CD4-positive, alpha-beta T cell treated with Interleukin-6 at 100 ng/mL for 8 hours (primary cell): ENCODE measurements around the gene SLC5A9.
A peak's percentile ranks its signal among the peaks of the same experiment; 100 is the strongest.
"Not testable (repeated sequence)": the region's sequence is repeated elsewhere in the genome, so short reads cannot be mapped to it uniquely, and the experiment has no call there.

Experiments
- DNase-seq: peaks from one replicate; pipeline ENCODE4 v3.0.0-alpha.2; 2020; ENCODE audit warnings: mixed read lengths, low spot score

SLC5A9 gene

GRCh38 chr1:48214366-48214765 lies 8.2 kb upstream of the SLC5A9 start:
- not testable (repeated sequence) for DNase-seq

- no peak for DNase-seq
Observed at GRCh38 chr1:48214820-48215219, 7.7 kb upstream of the SLC5A9 start.

- no peak for DNase-seq
Observed at GRCh38 chr1:48215222-48215621, 7.3 kb upstream of the SLC5A9 start.

- no peak for DNase-seq
Observed at GRCh38 chr1:48215889-48216288, 6.6 kb upstream of the SLC5A9 start.

- DNase-seq = no peak
Observed at GRCh38 chr1:48216313-48216712, 6.2 kb upstream of the SLC5A9 start.

DNA sequence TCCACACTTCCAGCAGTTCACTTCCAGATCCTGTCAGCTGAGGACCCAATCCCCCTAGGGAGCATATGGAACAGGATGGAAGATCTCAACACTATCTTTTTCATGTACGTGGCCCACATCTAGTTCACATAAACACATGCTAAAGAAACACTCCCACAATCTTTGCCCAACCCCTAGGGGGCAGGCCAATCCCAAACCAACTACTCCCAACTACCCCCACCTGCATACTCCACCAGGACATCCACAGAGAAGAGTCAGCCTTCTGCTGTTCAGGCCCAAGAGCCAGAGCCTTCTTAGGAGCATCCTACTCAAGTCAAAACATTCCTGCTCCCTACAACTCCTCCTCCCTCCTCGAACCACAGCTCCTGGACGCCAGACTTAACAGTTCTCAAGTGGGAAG lies 5.6 kb upstream of the SLC5A9 start:
- DNase-seq = no peak

DNA sequence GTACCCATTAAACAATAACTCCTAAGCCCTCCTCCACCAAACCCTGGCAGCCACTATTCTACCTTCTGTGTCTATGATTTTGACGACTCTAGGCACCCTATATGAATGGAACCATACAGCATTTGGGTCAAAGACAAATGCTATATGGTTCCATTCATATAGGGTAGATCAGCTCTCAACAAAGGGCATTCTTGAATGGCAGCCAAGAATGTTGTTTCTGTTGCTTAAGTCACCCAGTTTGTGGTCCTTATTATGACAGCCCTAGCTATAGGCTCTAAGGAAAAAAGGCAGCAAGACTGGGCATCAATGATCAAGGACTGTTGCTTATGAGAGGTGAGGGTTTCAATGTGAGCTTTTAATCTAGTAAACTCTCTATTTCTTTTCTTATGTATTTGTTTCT lies 4.7 kb upstream of the SLC5A9 start:
- no peak for DNase-seq

DNA sequence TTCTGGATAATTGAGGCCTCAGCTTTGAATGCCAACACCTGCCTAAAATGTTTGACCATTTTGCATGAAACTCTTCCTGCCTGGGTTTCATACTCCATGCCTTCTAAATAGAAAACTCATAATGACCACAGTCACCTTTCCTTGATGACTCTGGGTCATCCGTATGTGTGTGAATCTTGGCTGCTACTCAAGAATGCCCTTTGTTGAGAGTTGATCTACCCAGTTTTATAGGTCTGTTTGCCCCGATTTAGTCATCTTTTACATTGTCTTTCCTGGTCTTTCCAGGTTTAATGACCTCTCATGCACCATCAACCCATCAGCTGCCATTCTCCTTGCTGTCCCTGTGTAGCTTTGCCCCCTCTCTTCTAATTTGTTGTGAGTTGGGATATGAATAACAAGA lies 2.7 kb upstream of the SLC5A9 start:
- DNase-seq = no peak

DNA sequence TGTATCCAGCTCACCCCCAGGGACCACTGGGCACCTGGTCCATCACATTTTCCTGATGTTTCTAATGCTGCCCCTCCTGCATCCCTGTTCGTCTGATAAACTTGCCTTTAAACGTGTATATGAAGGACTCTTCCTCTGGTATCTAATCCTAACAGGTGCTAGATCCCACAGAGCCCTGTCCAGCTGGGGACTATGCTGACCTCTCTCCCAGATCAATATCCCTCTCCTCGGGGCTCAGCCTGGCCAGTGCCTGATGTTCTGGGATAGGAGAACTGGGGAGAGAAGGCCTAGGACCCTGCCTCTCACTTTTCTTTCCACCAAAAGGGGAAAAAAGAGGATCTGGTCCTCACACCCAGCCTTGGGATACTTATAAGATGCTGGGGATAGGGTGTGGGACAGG lies 1.4 kb upstream of the SLC5A9 start:
- no peak for DNase-seq

GRCh38 chr1:48221657-48222056 lies 859 bp upstream of the SLC5A9 start:
- DNase-seq = no peak

DNA sequence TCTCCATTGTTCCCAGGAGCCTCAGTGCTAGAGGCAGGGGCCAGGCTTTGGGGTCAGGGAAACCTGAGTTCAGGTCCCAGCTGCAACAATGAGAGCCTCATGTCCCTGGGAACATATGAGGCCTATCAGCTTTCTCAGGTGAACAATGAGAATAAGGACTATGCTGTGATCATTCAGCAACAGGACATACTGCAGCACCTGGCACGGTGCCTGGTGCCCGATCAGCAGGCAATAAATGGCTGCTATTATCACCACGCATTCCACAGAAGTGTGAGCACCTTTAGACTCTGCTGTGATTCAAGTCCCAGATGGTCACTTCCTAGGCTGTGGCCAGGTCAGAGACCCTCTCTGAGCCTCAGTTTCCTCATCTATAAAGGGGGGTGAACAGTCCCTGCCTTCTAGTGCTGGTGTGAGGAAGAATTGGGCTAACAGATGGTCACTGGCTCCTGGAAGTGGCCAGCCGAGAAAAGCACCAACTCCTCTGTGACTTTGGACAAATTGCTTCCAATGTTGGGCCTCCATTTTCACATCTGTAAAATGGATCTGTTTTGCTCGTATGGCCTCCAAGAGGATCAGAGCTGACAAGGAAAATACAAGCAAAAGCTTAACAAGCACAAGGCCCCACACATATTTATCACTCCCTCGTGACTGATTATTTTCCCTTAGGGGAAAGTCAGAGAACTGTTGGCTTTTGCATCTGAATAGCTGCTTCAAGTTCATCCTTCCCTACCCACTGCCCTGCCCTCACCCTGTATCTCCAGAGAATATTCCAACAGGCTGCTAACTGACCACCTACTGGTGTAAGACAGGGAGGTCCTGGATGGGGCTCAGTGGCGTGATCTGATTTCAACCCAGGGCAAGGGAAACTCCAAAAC lies 1.1 kb downstream of the SLC5A9 start:
- no peak for DNase-seq

DNA sequence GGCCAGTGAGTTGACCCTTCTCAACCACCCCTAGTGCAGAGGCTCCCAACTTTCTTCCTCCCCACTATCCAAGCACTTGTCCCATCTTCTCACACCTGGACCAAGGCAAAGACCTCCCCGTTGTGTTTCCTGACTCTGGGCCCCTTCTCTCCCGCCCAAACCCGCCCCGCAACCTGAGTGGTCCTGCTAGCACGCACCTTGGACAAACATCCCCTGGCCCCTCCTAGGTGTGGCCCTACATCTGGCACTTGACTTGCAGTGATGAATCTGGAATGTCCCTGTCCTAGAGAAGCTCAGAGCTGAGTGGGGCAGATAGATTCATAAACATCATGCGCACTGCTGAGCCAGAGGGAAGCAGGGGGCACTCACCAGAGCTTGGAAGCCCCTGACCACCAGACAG lies 2.3 kb downstream of the SLC5A9 start:
- no peak for DNase-seq

- DNase-seq = no peak
Observed at GRCh38 chr1:48225579-48225978, 3.1 kb downstream of the SLC5A9 start.

DNA sequence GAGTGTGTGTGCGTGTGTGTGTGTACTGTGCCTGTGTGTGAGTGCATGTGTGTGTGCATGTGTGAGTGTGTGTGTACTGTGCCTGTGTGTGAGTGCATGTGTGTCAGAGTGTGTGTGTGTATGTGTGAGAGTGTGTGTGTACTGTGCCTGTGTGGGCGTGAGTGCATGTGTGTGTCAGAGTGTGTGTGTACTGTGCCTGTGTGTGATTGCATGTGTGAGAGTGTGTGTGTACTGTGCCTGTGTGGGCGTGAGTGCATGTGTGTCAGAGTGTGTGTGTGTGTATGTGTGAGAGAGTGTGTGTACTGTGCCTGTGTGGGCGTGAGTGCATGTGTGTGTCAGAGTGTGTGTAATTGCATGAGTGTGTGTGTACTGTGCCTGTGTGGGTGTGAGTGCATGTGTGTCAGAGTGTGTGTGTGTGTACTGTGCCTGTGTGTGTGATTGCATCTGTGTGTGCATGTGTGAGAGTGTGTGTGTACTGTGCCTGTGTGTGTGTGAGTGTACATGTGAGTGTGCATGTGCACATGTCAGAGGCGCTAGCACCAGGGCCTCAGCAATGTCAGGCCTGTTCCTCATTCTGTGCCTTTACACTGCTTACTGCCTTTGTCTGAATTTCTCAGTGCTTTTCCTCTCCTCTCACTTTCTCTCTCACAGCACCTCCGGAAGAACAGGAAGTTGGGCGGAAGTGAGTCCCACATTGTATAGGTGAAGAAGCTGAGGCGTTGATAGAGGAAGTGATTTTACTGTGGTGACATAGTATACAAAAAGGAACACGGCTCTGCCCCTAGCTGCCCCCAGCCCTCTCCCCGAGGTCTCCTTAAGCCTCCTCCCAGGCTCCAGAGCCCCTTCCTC lies 4.9 kb downstream of the SLC5A9 start:
- DNase-seq = peak; percentile 44

- no peak for DNase-seq
Observed at GRCh38 chr1:48228156-48228555, 5.6 kb downstream of the SLC5A9 start.

DNA sequence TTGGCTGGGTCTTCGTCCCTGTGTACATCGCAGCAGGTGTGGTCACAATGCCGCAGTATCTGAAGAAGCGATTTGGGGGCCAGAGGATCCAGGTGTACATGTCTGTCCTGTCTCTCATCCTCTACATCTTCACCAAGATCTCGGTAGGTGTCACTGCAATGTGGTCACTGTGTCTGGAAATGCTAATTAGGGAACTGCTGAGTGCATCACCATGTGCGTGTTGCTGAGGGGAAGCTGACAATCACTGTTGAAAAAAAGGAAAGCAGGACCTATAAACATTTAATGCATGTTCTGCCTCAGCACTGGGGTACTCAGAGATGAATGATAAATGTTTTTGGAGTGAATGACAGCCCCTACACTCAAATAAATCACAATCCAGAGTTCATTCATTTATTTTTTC lies 6.8 kb downstream of the SLC5A9 start:
- no peak for DNase-seq

GRCh38 chr1:48230236-48230635 lies 7.7 kb downstream of the SLC5A9 start:
- no peak for DNase-seq

- no peak for DNase-seq
Observed at GRCh38 chr1:48232722-48233121, 10.2 kb downstream of the SLC5A9 start.

DNA sequence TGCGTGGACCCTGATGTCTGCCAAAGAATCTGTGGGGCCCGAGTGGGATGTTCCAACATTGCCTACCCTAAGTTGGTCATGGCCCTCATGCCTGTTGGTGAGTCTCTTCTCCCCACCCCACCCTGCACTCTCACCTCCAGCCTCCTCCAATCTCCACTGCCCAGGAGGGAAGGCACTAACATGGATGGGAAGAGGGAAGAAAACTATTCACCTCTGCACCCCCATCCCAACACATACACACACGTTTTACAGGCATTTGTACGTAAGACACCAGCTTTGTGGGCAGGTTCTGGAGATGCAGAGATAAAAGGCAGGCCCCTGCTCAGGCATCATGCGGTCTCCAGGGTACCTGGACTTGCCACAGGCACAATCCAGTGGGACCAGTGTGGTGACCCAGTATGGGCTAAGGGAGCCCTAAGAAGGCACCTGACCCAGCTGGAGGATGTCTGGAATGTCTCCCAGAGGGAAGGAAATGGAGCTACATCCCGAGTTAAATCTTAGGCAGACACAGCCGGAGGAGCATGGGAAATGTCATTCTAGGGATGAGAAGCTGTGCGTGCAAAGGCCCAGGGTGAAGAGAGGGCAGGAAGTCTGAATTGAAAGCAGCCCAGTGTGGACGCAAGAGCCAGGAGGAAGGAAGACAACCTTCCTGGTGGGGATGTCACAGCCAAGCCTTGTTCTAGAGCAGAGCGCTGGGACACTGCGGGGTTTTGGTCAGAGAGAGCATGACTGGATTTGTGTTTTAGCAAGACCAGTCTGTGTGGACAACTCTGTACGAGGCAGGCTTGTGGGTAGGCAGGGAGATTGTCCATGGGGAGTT lies 11.4 kb downstream of the SLC5A9 start:
- no peak for DNase-seq

DNA sequence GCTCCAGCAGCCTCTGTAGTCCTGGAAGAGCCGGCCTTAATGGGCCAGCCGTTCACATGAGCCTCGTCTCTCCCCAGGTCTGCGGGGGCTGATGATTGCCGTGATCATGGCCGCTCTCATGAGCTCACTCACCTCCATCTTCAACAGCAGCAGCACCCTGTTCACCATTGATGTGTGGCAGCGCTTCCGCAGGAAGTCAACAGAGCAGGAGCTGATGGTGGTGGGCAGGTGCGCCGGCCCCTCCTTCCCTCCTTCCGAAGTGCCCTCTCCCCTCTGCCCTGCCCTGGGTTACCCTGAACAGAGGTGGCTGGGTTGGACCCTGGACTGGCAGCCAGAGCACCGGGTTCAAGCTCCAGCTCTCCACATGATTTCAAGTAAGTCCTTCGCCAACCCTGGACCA lies 13.1 kb downstream of the SLC5A9 start:
- no peak for DNase-seq

- peak; percentile 16 for DNase-seq
Observed at GRCh38 chr1:48236716-48237470, 14.4 kb downstream of the SLC5A9 start.
